ENCODE data around the gene KDM2B. TPM values are rescaled to one million over a fixed set of nuclear protein-coding genes. Genes with fewer than 3 reads are reported as not detected.

The KDM2B gene
- total RNA-seq, 1 experiment from 2014 or later = 49.3 TPM

- TF ChIP-seq CTCF (conservative IDR thresholded peaks at IDR 0.05; ENCODE audit: low read depth, low read length) (no peak), EZH2 (IDR thresholded peaks at IDR 0.05; ENCODE audit: borderline replicate concordance, low read depth, low read length, poor library complexity, severe bottlenecking) (no peak)
- no peaks in the 10 kb centered on the region for H3K4me1 ChIP-seq (ENCODE audit: insufficient read depth, low read length, poor library complexity, severe bottlenecking)
- H3K27me3 ChIP-seq (replicated peaks; ENCODE audit: insufficient read depth, low read depth, low read length, poor library complexity) = no peaks in the 10 kb centered on the region
- POLR2A ChIA-PET (ENCODE audit: low non-redundant PET) = no interaction called here
- no TSS peak for BruUV-seq (replicated peaks)
- peaks cover 3% of the 10 kb centered on the region for H3K36me3 ChIP-seq (ENCODE audit: insufficient read depth, low read length, poor library complexity, severe bottlenecking)
- CTCF ChIA-PET = no interaction called here
- no peak overlapping the region for H3K27ac ChIP-seq (ENCODE audit: low read depth, low read length, poor library complexity, severe bottlenecking)
- intact Hi-C loops (cut with micrococcal nuclease; ENCODE audit: unreplicated experiment) = no loop called here
- no peak overlapping the region for H3K4me3 ChIP-seq (ENCODE audit: low read depth, low read length, poor library complexity, severe bottlenecking)
- no peaks in the 10 kb centered on the region for H3K9me3 ChIP-seq (ENCODE audit: low read depth, low read length, poor library complexity, severe bottlenecking)
- DNase-seq (ENCODE audit: low spot score) = no peak
Measured at GRCh38 chr12:121560392-121561008, 20.3 kb downstream of the KDM2B start.

GRCh38 chr12:121558956-121559355 is 21.9 kb downstream of the KDM2B start:
- no TSS peak for BruUV-seq (replicated peaks)
- no peaks in the 10 kb centered on the region for H3K4me1 ChIP-seq (ENCODE audit: insufficient read depth, low read length, poor library complexity, severe bottlenecking)
- H3K4me3 ChIP-seq (ENCODE audit: low read depth, low read length, poor library complexity, severe bottlenecking) = no peak overlapping the region
- intact Hi-C loops (cut with micrococcal nuclease; ENCODE audit: unreplicated experiment) = loop anchor here (10.0 kb wide), 1 partner anchor 216 kb away; no protein-coding TSS in a partner anchor
- no peak for TF ChIP-seq EZH2 (IDR thresholded peaks at IDR 0.05; ENCODE audit: borderline replicate concordance, low read depth, low read length, poor library complexity, severe bottlenecking)
- no peak for TF ChIP-seq CTCF (conservative IDR thresholded peaks at IDR 0.05; ENCODE audit: low read depth, low read length)
- no peaks in the 10 kb centered on the region for H3K36me3 ChIP-seq (ENCODE audit: insufficient read depth, low read length, poor library complexity, severe bottlenecking)
- no peaks in the 10 kb centered on the region for H3K27me3 ChIP-seq (replicated peaks; ENCODE audit: insufficient read depth, low read depth, low read length, poor library complexity)
- ChIA-PET POLR2A (ENCODE audit: low non-redundant PET) (no interaction called here), CTCF (interaction anchor here (0.6 kb wide), 1 partner anchor 29 kb away, joined by 7 read pairs; no protein-coding TSS in a partner anchor)
- H3K9me3 ChIP-seq (ENCODE audit: low read depth, low read length, poor library complexity, severe bottlenecking) = no peaks in the 10 kb centered on the region
- DNase-seq (ENCODE audit: low spot score) = no peak
- no peak overlapping the region for H3K27ac ChIP-seq (ENCODE audit: low read depth, low read length, poor library complexity, severe bottlenecking)

- ChIA-PET POLR2A (ENCODE audit: low non-redundant PET) (interaction anchor here (0.6 kb wide), 1 partner anchor 492 kb away, joined by 3 read pairs; no protein-coding TSS in a partner anchor), CTCF (interaction anchor here (0.6 kb wide), 1 partner anchor 137 kb away, joined by 6 read pairs; no protein-coding TSS in a partner anchor)
- TF ChIP-seq EZH2 (IDR thresholded peaks at IDR 0.05; ENCODE audit: borderline replicate concordance, low read depth, low read length, poor library complexity, severe bottlenecking) (no peak), CTCF (conservative IDR thresholded peaks at IDR 0.05; ENCODE audit: low read depth, low read length) (no peak)
- no peak overlapping the region for H3K27ac ChIP-seq (ENCODE audit: low read depth, low read length, poor library complexity, severe bottlenecking)
- intact Hi-C loops (cut with micrococcal nuclease; ENCODE audit: unreplicated experiment) = loop anchor here (5.0 to 10.0 kb wide), 2 partner anchors 116 to 224 kb away; partner anchors contain the start of gene MORN3
- no peak for DNase-seq (ENCODE audit: low spot score)
- H3K36me3 ChIP-seq (ENCODE audit: insufficient read depth, low read length, poor library complexity, severe bottlenecking) = peaks cover 11% of the 10 kb centered on the region
- H3K4me3 ChIP-seq (ENCODE audit: low read depth, low read length, poor library complexity, severe bottlenecking) = no peak overlapping the region
- H3K9me3 ChIP-seq (ENCODE audit: low read depth, low read length, poor library complexity, severe bottlenecking) = no peaks in the 10 kb centered on the region
- BruUV-seq (replicated peaks) = no TSS peak
- no peaks in the 10 kb centered on the region for H3K27me3 ChIP-seq (replicated peaks; ENCODE audit: insufficient read depth, low read depth, low read length, poor library complexity)
- no peaks in the 10 kb centered on the region for H3K4me1 ChIP-seq (ENCODE audit: insufficient read depth, low read length, poor library complexity, severe bottlenecking)
Measured at GRCh38 chr12:121550974-121551634, 29.7 kb downstream of the KDM2B start.
